T-helper 2 cell (primary cell): ENCODE measurements around the gene POLD1.
A peak's percentile ranks its signal among the peaks of the same experiment; 100 is the strongest.
"Not testable (repeated sequence)": the region's sequence is repeated elsewhere in the genome, so short reads cannot be mapped to it uniquely, and the experiment has no call there.

ENCODE experiments used
- DNase-seq, 5 experiments: peaks; one replicate each; pipeline versions ENCODE4 v3.0.0 to v3.0.0-alpha.2; 2012 to 2022

The POLD1 gene

GRCh38 chr19:50365434-50366306 lies 18.5 kb upstream of the POLD1 start, which contains the start of gene NAPSA:
TSS of gene NAPSA (minus strand) at chr19:50365639. CDS start at chr19:50365621, 18 bp downstream.
- no peak for DNase-seq

DNA sequence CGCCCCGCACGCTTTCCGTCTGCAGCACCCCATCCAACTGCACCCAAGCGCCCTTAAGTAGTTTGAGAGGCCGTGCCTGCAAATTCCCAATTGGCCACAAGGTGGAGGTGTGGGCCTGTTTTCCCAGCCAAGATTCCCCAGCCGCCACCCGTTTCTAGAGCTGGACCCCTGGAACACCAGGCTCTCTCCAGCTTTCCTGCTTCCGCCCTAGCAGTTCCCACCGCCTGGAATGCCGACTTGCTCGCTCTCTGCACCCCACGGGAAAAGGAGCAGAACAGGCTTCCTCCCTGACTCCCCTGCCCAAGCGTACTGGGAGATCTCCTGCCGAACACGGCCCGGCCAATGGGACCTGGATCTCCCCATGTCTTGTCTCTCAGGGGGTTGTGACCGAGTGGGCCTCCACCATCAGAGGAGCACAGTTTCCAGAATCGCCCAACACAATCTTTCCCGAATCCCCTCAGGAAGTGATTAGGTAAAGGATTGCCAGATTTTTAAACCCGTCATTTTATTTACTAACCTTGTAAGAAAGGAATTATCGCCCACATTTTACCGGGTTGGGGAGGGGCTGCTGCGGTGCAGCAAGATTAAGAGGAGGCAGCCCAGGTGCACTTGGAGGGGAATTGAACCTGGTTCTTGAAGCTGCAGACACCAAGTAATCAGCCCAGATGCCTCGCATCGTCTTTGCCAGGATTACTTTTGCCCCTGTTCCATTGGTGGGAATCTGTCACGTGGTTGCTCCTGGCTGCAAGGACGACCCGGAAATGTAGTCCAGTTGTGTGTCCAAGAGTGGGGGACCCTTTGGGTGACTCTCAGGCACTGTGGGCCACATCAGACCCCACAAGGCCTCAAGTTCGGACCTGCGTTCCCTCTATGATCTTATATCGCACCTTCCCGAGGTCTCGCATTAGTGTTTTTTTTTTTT lies 15.2 kb upstream of the POLD1 start:
- DNase-seq: peak; percentile 53 to 87 (median 61)

DNA sequence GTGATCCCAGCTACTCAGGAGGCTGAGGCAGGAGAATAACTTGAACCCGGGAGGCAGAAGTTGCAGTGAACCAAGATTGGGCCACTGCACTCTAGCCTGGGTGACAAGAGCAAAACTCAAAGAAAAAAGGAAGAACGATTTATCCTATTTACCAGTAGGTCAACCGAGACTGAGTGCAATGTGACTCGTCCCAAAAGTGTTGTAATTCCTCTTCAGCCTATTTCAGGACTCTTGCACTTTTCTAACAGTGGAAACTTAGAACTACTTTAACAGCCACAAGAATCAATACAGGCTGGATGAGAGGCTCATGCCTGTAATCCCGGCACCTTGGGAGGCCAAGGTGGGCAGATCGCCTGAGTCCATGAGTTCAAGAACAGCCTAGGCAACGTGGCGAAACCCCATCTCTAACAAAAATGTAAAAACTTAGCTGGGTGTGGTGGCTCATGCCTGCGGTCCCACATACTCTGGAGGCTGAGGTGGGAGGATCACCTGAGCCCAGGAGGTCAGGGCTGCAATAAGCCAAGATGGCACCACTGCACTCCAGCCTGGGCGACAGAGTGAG lies 12.2 kb upstream of the POLD1 start:
- DNase-seq: no peak

DNA sequence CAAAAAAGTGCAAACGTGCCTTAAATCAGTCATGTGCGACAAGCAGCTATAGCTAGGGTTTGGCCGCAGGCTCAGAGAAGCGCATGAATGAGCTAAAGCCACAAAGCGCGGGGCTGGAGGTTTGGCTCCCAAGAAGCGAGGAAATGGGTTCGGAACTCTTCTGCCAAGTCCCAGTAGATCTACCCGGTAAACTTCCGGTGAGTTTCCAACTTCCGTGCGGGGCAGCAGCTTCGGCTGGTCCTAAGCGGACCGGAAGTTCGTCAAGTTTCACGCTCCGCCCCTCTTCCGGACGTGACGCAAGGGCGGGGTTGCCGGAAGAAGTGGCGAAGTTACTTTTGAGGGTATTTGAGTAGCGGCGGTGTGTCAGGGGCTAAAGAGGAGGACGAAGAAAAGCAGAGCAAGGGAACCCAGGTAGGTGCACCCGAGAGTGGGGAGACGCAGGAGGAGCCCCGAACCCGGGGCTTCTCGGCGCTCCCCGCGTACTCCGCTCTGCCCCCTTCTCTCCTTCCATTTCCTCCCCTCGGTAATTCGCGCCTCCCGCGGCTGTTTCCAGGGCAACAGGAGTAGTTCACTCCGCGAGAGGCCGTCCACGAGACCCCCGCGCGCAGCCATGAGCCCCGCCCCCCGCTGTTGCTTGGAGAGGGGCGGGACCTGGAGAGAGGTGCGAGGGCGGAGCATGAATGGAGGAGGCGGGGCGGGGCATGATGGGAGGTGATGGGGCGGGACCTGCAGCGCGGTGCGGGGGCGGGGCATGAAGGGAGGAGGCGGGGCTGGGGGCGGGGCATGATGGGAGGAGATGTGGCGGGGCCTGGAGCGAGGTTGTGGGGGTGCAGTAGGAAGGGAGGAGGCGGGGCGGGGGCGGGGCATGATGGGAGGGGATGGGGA lies 7.7 kb upstream of the POLD1 start, which contains the start of gene NR1H2:
Gene NR1H2 (plus strand): TSS at position 292 of the 885 bp plus-strand sequence. CDS start 1,149 bp downstream, outside the sequence.
- DNase-seq: peak; percentile 88 to 98 (median 91)

DNA sequence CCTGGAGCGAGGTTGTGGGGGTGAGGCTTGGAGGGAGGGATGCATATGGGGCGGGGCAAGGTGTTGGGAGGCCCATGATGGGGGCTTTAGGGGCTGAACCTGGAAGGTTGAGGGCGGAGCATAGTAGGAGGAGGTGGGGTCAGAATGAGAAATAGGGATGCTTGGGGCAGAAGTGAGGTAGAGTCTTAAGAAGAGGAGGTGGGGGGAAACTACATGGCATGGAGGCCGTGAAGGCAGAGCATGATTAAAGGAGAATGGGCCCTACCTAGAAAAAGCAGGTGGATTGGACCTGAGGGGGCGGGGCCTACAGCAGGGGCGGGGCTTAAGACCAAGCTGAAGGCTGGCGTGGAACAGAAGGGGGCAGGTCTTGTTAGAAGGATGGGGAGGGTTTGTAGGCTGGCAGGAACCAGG lies 7.1 kb upstream of the POLD1 start:
- DNase-seq: peak; percentile 33 to 65 (median 48)

DNA sequence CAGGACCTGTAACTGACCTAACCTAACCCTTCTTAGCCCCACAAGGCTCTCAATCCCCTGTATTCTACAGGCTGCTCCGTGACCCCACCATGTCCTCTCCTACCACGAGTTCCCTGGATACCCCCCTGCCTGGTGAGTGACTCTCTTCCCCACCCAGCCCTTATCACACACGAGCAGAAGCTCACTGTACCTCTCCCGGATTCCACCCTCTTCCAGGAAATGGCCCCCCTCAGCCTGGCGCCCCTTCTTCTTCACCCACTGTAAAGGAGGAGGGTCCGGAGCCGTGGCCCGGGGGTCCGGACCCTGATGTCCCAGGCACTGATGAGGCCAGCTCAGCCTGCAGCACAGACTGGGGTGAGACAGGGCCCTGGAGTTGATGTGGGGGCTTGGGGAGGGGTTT lies 6.6 kb upstream of the POLD1 start:
- no peak for DNase-seq

DNA sequence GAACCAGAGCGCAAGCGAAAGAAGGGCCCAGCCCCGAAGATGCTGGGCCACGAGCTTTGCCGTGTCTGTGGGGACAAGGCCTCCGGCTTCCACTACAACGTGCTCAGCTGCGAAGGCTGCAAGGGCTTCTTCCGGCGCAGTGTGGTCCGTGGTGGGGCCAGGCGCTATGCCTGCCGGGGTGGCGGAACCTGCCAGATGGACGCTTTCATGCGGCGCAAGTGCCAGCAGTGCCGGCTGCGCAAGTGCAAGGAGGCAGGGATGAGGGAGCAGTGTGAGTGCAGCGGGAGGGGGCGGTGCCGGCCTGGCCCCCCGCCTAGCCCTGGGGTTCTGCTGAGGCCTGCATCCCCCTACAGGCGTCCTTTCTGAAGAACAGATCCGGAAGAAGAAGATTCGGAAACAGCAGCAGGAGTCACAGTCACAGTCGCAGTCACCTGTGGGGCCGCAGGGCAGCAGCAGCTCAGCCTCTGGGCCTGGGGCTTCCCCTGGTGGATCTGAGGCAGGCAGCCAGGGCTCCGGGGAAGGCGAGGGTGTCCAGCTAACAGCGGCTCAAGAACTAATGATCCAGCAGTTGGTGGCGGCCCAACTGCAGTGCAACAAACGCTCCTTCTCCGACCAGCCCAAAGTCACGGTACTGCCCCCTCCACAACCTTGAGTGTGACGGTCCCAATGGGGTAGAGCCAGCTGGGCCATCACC lies 5.8 kb upstream of the POLD1 start:
- no peak for DNase-seq

DNA sequence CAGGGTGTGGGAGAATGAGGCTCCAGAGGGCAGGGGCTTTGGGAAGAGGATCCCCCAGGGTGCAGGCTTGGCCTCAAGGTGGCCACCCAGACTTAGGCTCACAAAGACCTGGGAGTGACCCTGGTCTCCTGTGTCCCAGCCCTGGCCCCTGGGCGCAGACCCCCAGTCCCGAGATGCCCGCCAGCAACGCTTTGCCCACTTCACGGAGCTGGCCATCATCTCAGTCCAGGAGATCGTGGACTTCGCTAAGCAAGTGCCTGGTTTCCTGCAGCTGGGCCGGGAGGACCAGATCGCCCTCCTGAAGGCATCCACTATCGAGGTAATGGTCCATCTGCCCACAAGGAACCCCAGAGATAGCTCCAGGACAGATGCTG lies 5.3 kb upstream of the POLD1 start:
- no peak for DNase-seq

DNA sequence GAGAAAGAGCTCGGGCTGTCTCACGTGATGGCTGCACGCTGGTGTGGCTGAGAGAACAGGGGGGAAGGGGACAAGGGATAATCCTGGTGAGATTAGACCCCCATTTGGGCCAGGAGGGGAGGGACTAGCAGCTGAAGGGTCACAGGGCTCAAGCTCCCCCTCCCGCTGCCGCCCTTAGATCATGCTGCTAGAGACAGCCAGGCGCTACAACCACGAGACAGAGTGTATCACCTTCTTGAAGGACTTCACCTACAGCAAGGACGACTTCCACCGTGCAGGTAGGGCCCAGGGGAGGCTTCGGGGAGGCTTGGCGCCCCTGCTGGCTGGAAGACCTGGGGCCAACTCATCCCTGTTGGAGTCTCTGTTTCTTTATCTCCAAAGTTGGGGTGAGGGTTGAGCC lies 4.5 kb upstream of the POLD1 start:
- DNase-seq: no peak

GRCh38 chr19:50380137-50380536 lies 4.0 kb upstream of the POLD1 start:
- DNase-seq: no peak

DNA sequence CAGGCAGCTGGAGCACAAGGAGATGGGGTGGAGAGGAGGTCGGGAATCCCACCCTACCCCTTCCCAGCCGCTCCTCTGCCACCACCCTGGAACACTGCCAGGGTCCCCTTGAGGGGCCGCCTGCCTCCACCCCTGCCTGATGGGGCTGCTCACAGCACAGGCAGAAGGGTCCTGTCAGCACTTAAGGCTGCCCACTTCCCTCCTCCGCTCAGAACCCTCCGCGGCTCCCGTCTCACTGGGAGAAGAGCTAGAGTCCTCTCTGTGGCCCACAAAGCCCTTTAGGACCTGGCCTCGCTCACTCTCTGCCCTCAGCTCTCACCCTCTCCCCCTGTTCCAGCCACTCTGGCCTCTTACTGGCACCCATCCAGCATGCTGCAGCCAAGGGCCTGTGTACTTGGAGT lies 3.4 kb upstream of the POLD1 start:
- no peak for DNase-seq

DNA sequence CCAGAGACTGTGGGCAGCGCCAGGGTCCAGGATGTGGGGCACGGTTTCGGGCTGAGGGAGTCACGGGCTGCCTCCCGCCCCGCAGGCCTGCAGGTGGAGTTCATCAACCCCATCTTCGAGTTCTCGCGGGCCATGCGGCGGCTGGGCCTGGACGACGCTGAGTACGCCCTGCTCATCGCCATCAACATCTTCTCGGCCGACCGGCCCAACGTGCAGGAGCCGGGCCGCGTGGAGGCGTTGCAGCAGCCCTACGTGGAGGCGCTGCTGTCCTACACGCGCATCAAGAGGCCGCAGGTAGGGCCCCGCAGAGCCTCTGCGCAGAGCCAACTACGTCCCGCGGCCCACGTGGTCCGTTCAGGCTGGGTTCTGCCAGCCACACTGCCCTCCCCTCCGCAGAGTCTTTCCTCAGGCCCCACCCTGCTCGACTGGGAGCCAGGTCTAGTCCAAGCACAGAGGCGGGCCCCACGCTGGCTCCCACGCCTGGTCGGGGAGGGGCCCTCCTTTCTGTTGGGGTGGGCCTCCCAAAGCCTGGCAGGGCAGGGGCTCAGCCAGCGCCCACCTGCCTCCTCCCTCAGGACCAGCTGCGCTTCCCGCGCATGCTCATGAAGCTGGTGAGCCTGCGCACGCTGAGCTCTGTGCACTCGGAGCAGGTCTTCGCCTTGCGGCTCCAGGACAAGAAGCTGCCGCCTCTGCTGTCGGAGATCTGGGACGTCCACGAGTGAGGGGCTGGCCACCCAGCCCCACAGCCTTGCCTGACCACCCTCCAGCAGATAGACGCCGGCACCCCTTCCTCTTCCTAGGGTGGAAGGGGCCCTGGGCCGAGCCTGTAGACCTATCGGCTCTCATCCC lies 2.0 kb upstream of the POLD1 start:
- no peak for DNase-seq

GRCh38 chr19:50383001-50383851 lies 921 bp upstream of the POLD1 start:
- no peak for DNase-seq

DNA sequence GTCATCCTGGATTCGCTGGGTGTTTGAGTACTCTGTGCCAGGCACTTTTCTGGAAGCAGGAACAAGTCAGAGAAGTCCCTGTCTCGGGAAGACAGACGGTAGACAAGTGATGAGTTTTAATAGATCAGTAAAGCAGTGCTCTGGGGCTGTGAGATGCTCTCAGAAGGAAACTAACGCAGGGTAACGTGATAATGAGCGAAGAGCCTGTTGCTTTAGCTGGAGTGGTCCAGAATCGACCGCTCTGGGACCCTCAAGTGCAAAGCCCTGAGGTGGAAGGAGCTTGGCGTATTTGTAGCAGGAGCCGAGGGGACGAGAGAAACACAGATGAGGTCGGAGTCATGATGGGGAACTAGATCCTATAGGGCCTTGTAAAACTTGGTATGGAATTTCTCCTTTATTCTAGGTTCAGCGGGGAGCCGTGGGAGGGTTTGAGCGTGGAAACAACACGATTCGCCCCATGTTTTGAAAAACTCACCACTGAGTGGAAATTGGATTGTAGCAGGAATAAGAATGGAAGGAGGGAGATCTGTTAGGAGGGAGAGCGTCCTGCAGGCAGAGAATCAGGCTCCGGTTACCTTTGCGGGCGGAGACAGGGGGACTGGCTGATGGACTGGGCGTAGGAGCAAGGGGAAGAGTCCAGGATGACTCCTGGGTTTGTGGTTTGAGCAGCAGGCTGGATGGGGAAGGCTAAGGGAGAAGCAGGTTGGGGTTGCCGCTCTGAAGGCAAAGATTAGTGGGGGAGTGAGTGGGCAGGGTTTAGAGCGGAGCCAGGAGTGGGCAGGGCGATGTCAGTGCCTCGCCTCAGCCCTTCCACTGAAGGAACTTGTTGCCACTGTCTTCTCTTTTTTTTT lies 763 bp downstream of the POLD1 start:
- no peak for DNase-seq

DNA sequence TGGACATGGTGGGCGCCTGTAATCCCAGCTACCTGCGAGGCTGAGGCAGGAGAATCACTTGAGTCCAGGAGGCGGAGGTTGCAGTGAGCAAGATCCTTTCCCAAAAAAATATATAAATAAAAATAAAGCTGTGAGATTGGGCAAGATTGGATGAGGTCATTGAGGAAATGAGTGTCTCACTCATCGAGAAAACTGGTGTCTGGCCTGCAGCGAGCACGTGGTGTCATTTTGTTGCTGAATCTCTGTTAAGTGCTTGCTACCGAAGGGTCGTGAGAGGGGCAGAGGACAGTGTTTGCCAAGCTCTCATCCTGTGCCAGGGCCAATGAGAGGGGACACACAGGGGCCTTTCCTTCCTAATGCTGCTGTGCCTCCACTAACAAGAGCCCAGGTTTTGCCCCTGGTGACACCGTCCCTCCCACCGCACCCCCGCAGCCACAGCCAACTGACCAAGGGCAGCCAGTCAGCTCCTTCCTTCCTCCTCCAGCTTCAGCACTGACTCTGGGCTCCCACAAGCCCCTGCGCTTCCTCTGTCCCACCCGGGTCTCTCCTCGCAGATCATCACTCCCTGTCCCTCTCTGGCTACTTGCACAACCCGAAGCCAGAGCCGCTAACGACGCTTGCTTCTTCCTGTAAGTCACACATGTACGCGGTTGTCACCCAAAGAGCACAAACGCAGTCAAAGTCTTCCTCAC lies 3.2 kb downstream of the POLD1 start:
- DNase-seq: no peak

DNA sequence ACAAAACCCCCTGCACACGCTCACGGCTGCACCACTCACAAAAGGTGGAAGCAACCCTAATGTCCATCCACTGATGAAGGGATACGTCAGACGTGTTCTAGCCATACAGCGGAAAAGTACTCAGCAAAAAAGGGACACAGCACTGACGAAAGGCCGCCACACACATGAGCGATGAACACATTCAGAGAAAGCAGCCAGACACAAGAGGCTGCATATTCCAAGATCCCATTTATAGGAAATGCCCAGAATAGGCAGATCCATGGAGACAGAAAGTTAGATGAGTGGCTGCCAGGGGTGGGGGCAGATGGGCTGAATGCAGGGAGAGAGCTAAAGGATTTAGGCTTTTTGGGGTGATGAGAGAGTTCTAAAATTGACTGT lies 3.7 kb downstream of the POLD1 start:
- no peak for DNase-seq

GRCh38 chr19:50390295-50390694 lies 6.1 kb downstream of the POLD1 start:
- not testable (repeated sequence) for DNase-seq

DNA sequence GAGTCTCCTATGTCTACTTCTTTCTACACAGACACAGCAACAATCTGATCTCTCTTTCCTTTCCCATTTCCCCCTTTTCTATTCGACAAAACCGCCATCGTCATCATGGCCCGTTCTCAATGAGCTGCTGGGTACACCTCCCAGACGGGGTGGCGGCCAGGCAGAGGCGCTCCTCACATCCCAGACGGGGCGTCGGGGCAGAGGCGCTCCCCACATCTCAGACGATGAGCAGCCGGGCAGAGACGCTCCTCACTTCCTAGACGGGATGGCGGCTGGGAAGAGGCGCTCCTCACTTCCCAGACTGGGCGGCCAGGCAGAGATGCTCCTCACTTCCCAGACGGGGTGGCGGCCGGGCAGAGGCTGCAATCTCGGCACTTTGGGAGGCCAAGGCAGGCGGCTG lies 6.8 kb downstream of the POLD1 start:
- DNase-seq: not testable (repeated sequence)
